IPS DF 6.9 (cell line): ENCODE measurements around the gene MXD1.

Experiments used
- DNase-seq: peaks from one replicate; pipeline ENCODE4 v3.0.0-alpha.2; 2013; ENCODE audit warnings: low read depth, low spot score
- H3K27ac ChIP-seq: one replicate; pipeline ENCODE4 v1.5.1; 2013; ENCODE audit warnings: low read length, control low read depth
- H3K27me3 ChIP-seq: 2 replicates; pipeline ENCODE4 v1.6.1; 2013; ENCODE audit warnings: mild to moderate bottlenecking, low read length; ENCODE audit not compliant: control insufficient read depth, insufficient read depth
- H3K36me3 ChIP-seq: 2 replicates; pipeline ENCODE4 v1.6.1; 2013; ENCODE audit warnings: low read length; ENCODE audit not compliant: control insufficient read depth, insufficient read depth
- H3K4me1 ChIP-seq: 2 replicates; pipeline ENCODE4 v1.6.1; 2013; ENCODE audit warnings: low read length; ENCODE audit not compliant: control insufficient read depth, insufficient read depth
- H3K4me3 ChIP-seq: 2 replicates; pipeline ENCODE4 v1.5.1; 2013; ENCODE audit warnings: mild to moderate bottlenecking, low read length
- H3K9me3 ChIP-seq: 2 replicates; pipeline ENCODE4 v1.6.1; 2013; ENCODE audit warnings: low read length, inconsistent platforms; ENCODE audit not compliant: control insufficient read depth, insufficient read depth
- WGBS: extraction: QIAGEN DNeasy Blood & Tissue Kit; methylation state at CpG from one replicate; pipeline ENCODE4 v1.1.7; 2013; ENCODE audit warnings: mixed read lengths, missing lambda C conversion rate; ENCODE audit not compliant: insufficient read length, insufficient coverage; 5-methylcytosine and 5-hydroxymethylcytosine counted together

Gene MXD1

GRCh38 chr2:69954084-69954483 lies 39.2 kb downstream of the MXD1 start:
- no peaks in the 10 kb centered on the region for H3K36me3 ChIP-seq
- no CpG with 5 or more reads among the region's 1 CpG for WGBS
- H3K4me3 ChIP-seq: no peak overlapping the region
- no peaks in the 10 kb centered on the region for H3K4me1 ChIP-seq
- no peak overlapping the region for H3K27ac ChIP-seq
- H3K9me3 ChIP-seq: no peaks in the 10 kb centered on the region
- no peak for DNase-seq
- no peaks in the 10 kb centered on the region for H3K27me3 ChIP-seq

- Histone ChIP-seq H3K27me3 (no peaks in the 10 kb centered on the region), H3K9me3 (no peaks in the 10 kb centered on the region), H3K36me3 (no peaks in the 10 kb centered on the region), H3K4me1 (no peaks in the 10 kb centered on the region), H3K27ac (no peak overlapping the region), H3K4me3 (no peak overlapping the region)
- WGBS: no CpG with 5 or more reads among the region's 11 CpGs
- no peak for DNase-seq
These were observed 40.1 kb downstream of the MXD1 start for GRCh38 chr2:69955029-69955428.

GRCh38 chr2:69956475-69956979 lies 41.6 kb downstream of the MXD1 start:
- Histone ChIP-seq H3K9me3 (no peaks in the 10 kb centered on the region), H3K27ac (no peak overlapping the region), H3K4me1 (0 out of 2 replicates have a peak, but pooled peaks cover 2% of the 10 kb centered on the region), H3K4me3 (no peak overlapping the region), H3K36me3 (no peaks in the 10 kb centered on the region), H3K27me3 (no peaks in the 10 kb centered on the region)
- WGBS: no CpG with 5 or more reads among the region's 6 CpGs
- no peak for DNase-seq

GRCh38 chr2:69957965-69958364 lies 43.1 kb downstream of the MXD1 start:
- Histone ChIP-seq H3K4me1 (0 out of 2 replicates have a peak, but pooled peaks cover 2% of the 10 kb centered on the region), H3K4me3 (no peak overlapping the region), H3K27me3 (no peaks in the 10 kb centered on the region), H3K36me3 (no peaks in the 10 kb centered on the region), H3K27ac (no peak overlapping the region), H3K9me3 (no peaks in the 10 kb centered on the region)
- no peak for DNase-seq
- no CpG with 5 or more reads among the region's 8 CpGs for WGBS

GRCh38 chr2:69958480-69958879 lies 43.6 kb downstream of the MXD1 start:
- no CpG with 5 or more reads among the region's 6 CpGs for WGBS
- H3K27ac ChIP-seq: no peak overlapping the region
- H3K4me3 ChIP-seq: no peak overlapping the region
- no peaks in the 10 kb centered on the region for H3K27me3 ChIP-seq
- no peaks in the 10 kb centered on the region for H3K9me3 ChIP-seq
- no peaks in the 10 kb centered on the region for H3K36me3 ChIP-seq
- DNase-seq: no peak
- H3K4me1 ChIP-seq: 0 out of 2 replicates have a peak, but pooled peaks cover 2% of the 10 kb centered on the region

GRCh38 chr2:69959425-69959824 lies 44.5 kb downstream of the MXD1 start:
- WGBS: no CpG with 5 or more reads among the region's 5 CpGs

GRCh38 chr2:69960821-69961220 lies 45.9 kb downstream of the MXD1 start:
- DNase-seq: no peak
- no CpG with 5 or more reads among the region's 6 CpGs for WGBS
- Histone ChIP-seq H3K4me1 (peaks cover 4% of the 10 kb centered on the region; the same call in 1 of the 2 replicates), H3K9me3 (no peaks in the 10 kb centered on the region), H3K36me3 (no peaks in the 10 kb centered on the region), H3K27ac (no peak overlapping the region), H3K4me3 (no peak overlapping the region), H3K27me3 (no peaks in the 10 kb centered on the region)

More at GRCh38 chr2:69959425-69959824, 44.5 kb downstream of the MXD1 start:
- no peaks in the 10 kb centered on the region for H3K36me3 ChIP-seq
- H3K27ac ChIP-seq: no peak overlapping the region
- H3K4me3 ChIP-seq: no peak overlapping the region
- H3K4me1 ChIP-seq: peaks cover 4% of the 10 kb centered on the region; the same call in 1 of the 2 replicates
- no peak for DNase-seq
- no peaks in the 10 kb centered on the region for H3K27me3 ChIP-seq
- no peaks in the 10 kb centered on the region for H3K9me3 ChIP-seq

- Histone ChIP-seq H3K9me3 (no peaks in the 10 kb centered on the region), H3K4me3 (no peak within 1 kb of the TSS; the same call in 1 of the 2 replicates), H3K27ac (no peak within 1 kb of the TSS), H3K27me3 (no peaks in the 10 kb centered on the region), H3K4me1 (peaks cover 4% of the 10 kb centered on the region; the same call in 1 of the 2 replicates), H3K36me3 (no peaks in the 10 kb centered on the region)
- no peak for DNase-seq
- WGBS: no CpG with 5 or more reads among the region's 14 CpGs
These were observed 46.6 kb downstream of the MXD1 start, which contains the start of gene ASPRV1 for GRCh38 chr2:69961496-69961895. TSS of gene ASPRV1 (minus strand) at chr2:69961631. CDS start at chr2:69961436, 195 bp downstream.

- H3K4me1 ChIP-seq: peaks cover 4% of the 10 kb centered on the region; the same call in 1 of the 2 replicates
- no peaks in the 10 kb centered on the region for H3K27me3 ChIP-seq
- no peak overlapping the region for H3K4me3 ChIP-seq
- H3K9me3 ChIP-seq: no peaks in the 10 kb centered on the region
- DNase-seq: no peak
- WGBS: no CpG with 5 or more reads among the region's 8 CpGs
- H3K36me3 ChIP-seq: no peaks in the 10 kb centered on the region
- no peak overlapping the region for H3K27ac ChIP-seq
These were observed 48.2 kb downstream of the MXD1 start for GRCh38 chr2:69962986-69963730.

GRCh38 chr2:69964353-69964841 lies 49.5 kb downstream of the MXD1 start:
- H3K27ac ChIP-seq: no peak overlapping the region
- H3K4me3 ChIP-seq: no peak overlapping the region
- H3K27me3 ChIP-seq: no peaks in the 10 kb centered on the region
- H3K36me3 ChIP-seq: no peaks in the 10 kb centered on the region
- no peaks in the 10 kb centered on the region for H3K9me3 ChIP-seq
- H3K4me1 ChIP-seq: peaks cover 4% of the 10 kb centered on the region; the same call in 1 of the 2 replicates
- DNase-seq: no peak
- WGBS: no CpG with 5 or more reads among the region's 7 CpGs
